Endothelial cell of umbilical vein (primary cell): ENCODE data around the gene LHFPL4. TPM values are rescaled to one million over a fixed set of nuclear protein-coding genes. Genes with fewer than 3 reads are reported as not detected.

Source experiments
- BruUV-seq: library from RNA; stranded (reverse); fragments of 400-500 nt; replicated peaks from 2 replicates; lab custom pipeline; 2021; lab: Mats Ljungman, UMichigan
- CTCF ChIA-PET: fragments of 300-600, 350-600 bp; sonication (Branson Sonifier 250); formaldehyde crosslinking; loops from one replicate; lab custom pipeline; 2021; ENCODE audit warnings: antibody characterized with exemption, inconsistent platforms; lab: Charles Lee
- POLR2A ChIA-PET: fragments of 300-600, 350-600 bp; sonication (Branson Sonifier 250); formaldehyde crosslinking; loops from one replicate; lab custom pipeline; 2021; ENCODE audit warnings: antibody characterized with exemption, inconsistent platforms; lab: Charles Lee
- DNase-seq: peaks from one replicate; pipeline ENCODE4 v3.0.0-alpha.2; 2011; ENCODE audit warnings: low read depth, low spot score
- FAIRE-seq: peaks from 2 replicates; lab custom pipeline; 2011; peaks lifted over from hg19 to GRCh38; lab: Jason Lieb, UNC
- H2AFZ ChIP-seq: 2 replicates; pipeline ENCODE4 v1.6.0; 2012; ENCODE audit warnings: low read depth, low read length, control low read depth, inconsistent platforms
- H3K27ac ChIP-seq: 2 replicates; pipeline ENCODE4 v1.5.1; 2011; ENCODE audit warnings: low read depth, mild to moderate bottlenecking, control low read depth, low read length, moderate library complexity; ENCODE audit not compliant: insufficient read depth
- H3K27me3 ChIP-seq, 2 experiments: 2 replicates each; pipeline versions ENCODE4 v1.6.0 to v1.6.1; 2011; ENCODE audit warnings: low read length in 2 of 2, mixed read lengths in 1 of 2; ENCODE audit not compliant: control insufficient read depth in 2 of 2, insufficient read depth in 2 of 2
- H3K36me3 ChIP-seq, 2 experiments: 2 replicates in 1 of 2; 3 replicates in 1 of 2; pipeline ENCODE4 v1.5.1; 2011; ENCODE audit warnings: low read length in 2 of 2, mild to moderate bottlenecking in 1 of 2, moderate library complexity in 1 of 2; ENCODE audit not compliant: control insufficient read depth in 2 of 2, insufficient read depth in 2 of 2; ENCODE audit errors: extremely low read depth in 1 of 2
- H3K4me1 ChIP-seq: 3 replicates; pipeline ENCODE4 v1.5.1; 2011; ENCODE audit warnings: mild to moderate bottlenecking, low read length; ENCODE audit not compliant: control insufficient read depth, insufficient read depth; ENCODE audit errors: extremely low read depth
- H3K4me2 ChIP-seq: 2 replicates; pipeline ENCODE4 v1.6.1; 2011; ENCODE audit warnings: low read length, control low read depth, mixed read lengths; ENCODE audit not compliant: insufficient read depth
- H3K4me3 ChIP-seq, 3 experiments: fragments of 200-600 bp in 1 of 3; sonication (generic), shearing (Covaris generic) in 1 of 3; replicated peaks in 1 of 3; 2 replicates each; pipeline ENCODE4 v1.5.1; 2011 to 2016; ENCODE audit warnings: control low read depth in 3 of 3, low read length in 3 of 3, mild to moderate bottlenecking in 2 of 3, inconsistent platforms in 1 of 3, low read depth in 1 of 3, moderate library complexity in 1 of 3; ENCODE audit not compliant: insufficient read depth in 1 of 3
- H3K79me2 ChIP-seq: 2 replicates; pipeline ENCODE4 v1.6.0; 2012; ENCODE audit warnings: low read length, inconsistent platforms; ENCODE audit not compliant: control insufficient read depth, insufficient read depth
- H3K9ac ChIP-seq: replicated peaks from 2 replicates; pipeline ENCODE3; 2011; ENCODE audit warnings: low read length, control low read depth; ENCODE audit not compliant: insufficient read depth; ENCODE audit errors: extremely low read depth
- H3K9me1 ChIP-seq: replicated peaks from 3 replicates; pipeline ENCODE4 v1.6.0; 2011; ENCODE audit warnings: mild to moderate bottlenecking, low read length; ENCODE audit not compliant: control insufficient read depth, insufficient read depth; ENCODE audit errors: extremely low read depth
- H3K9me3 ChIP-seq: replicated peaks from 2 replicates; pipeline ENCODE4 v1.5.1; 2012; ENCODE audit warnings: low read length, inconsistent platforms; ENCODE audit not compliant: control insufficient read depth, insufficient read depth
- H4K20me1 ChIP-seq: replicated peaks from 2 replicates; pipeline ENCODE3; 2011; ENCODE audit warnings: mild to moderate bottlenecking, low read length; ENCODE audit not compliant: control insufficient read depth, insufficient read depth; ENCODE audit errors: extremely low read depth
- CTCF ChIP-seq, 2 donors: IDR thresholded peaks; 1 replicate in 1 of 2; 2 replicates in 1 of 2; pipeline ENCODE4 v1.5.1; 2011; ENCODE audit warnings: low read length in 2 of 2, mild to moderate bottlenecking in 2 of 2, moderate library complexity in 2 of 2, control low read depth in 1 of 2, inconsistent platforms in 1 of 2, low read depth in 1 of 2; ENCODE audit not compliant: insufficient read depth in 1 of 2; ENCODE audit errors: extremely low read depth in 1 of 2
- POLR2A ChIP-seq: IDR thresholded peaks from 2 replicates; pipeline ENCODE4 v1.6.1; 2012; ENCODE audit warnings: low read depth, mild to moderate bottlenecking, control low read depth, low read length
- POLR2AphosphoS5 ChIP-seq: IDR thresholded peaks from 2 replicates; pipeline ENCODE4 v1.6.1; 2012; ENCODE audit warnings: low read depth, mild to moderate bottlenecking, control low read depth, low read length, moderate library complexity; ENCODE audit not compliant: insufficient read depth
- dilution Hi-C: fragments of 300-500 bp; cut with MboI; formaldehyde crosslinking; loops from one replicate; pipeline ENCODE4 v1.15.0; 2019; ENCODE audit warnings: low sequenced_read_pairs; ENCODE audit not compliant: extremely low pct_ligation_motif_present
- intact Hi-C: fragments of 100-400 bp; cut with micrococcal nuclease; formaldehyde crosslinking; loops from one replicate; pipeline ENCODE4 v1.10.0; 2022
- polyA plus RNA-seq, 4 experiments: library from polyadenylated mRNA; depleted of rRNA in 3 of 4; stranded (reverse) in 3 of 4; unstranded in 1 of 4; fragments of >200 nt; gene quantifications; 2 replicates each; pipeline versions ENCODE4 v1.2.1 to v1.2.3, GENCODE V29; 2011 to 2012; ENCODE audit warnings: missing spikeins in 1 of 4
- total RNA-seq: library from RNA; stranded (reverse); gene quantifications from 2 replicates; pipeline ENCODE4 v1.2.3, GENCODE V29; 2021

LHFPL4 gene
- total and polyA plus RNA-seq, 2 donors (not counting 3 experiments of a cell fraction or from before 2014, with no cell fraction given): not detected

- Histone ChIP-seq H4K20me1 (no peaks in the 10 kb centered on the region), H3K36me3 (no peaks in the 10 kb centered on the region), H3K79me2 (no peaks in the 10 kb centered on the region), H3K9me3 (no peaks in the 10 kb centered on the region), H2AFZ (no peak overlapping the region), H3K4me2 (no peak overlapping the region), H3K9me1 (no peaks in the 10 kb centered on the region), H3K4me3 (no peak overlapping the region), H3K9ac (no peak overlapping the region), H3K4me1 (no peaks in the 10 kb centered on the region), H3K27me3 (peaks cover 14 to 16% of the 10 kb centered on the region in 2 experiments), H3K27ac (no peak overlapping the region)
- ChIA-PET POLR2A (no interaction called here), CTCF (interaction anchor here (1.1 kb wide), 1 partner anchor 1231 kb away, joined by 3 read pairs; no protein-coding TSS in a partner anchor)
- intact Hi-C loops (loop anchor here (10.0 kb wide), 2 partner anchors 297 to 427 kb away; partner anchors contain the start of gene CRELD1), dilution Hi-C loops (no loop called here)
- DNase-seq: no peak
- no peak for FAIRE-seq
- TF ChIP-seq POLR2A (no peak), CTCF (IDR thresholded peaks at IDR 0.05; ENCODE audit: extremely low read depth in 1 of 2, insufficient read depth in 1 of 2, low read depth in 1 of 2, low read length in 2 of 2) (no peak), POLR2AphosphoS5 (no peak)
- no TSS peak for BruUV-seq
Measured at GRCh38 chr3:9507586-9508578, 45.7 kb downstream of the LHFPL4 start.
